ENCODE results near the gene EZH1.

Gene EZH1

GRCh38 chr17:42744806-42745617 is at the start of gene EZH1:
Gene EZH1 (minus strand): TSS chr17:42745040. CDS start chr17:42728941, 16,099 bp downstream.
- peak; percentile 89 for DNase-seq

GRCh38 chr17:42792545-42792944 is 47.7 kb upstream of the EZH1 start:
- DNase-seq: no peak

GRCh38 chr17:42791948-42792347 is 47.1 kb upstream of the EZH1 start:
- DNase-seq: no peak

GRCh38 chr17:42787266-42787665 is 42.4 kb upstream of the EZH1 start:
- no peak for DNase-seq

- DNase-seq: no peak
Measured at GRCh38 chr17:42784811-42785592, 40.2 kb upstream of the EZH1 start.

- DNase-seq: no peak
Measured at GRCh38 chr17:42784409-42784808, 39.6 kb upstream of the EZH1 start.

- DNase-seq: no peak
Measured at GRCh38 chr17:42783791-42784138, 38.9 kb upstream of the EZH1 start.

- DNase-seq: no peak
Measured at GRCh38 chr17:42783062-42783790, 38.4 kb upstream of the EZH1 start.

GRCh38 chr17:42782166-42783061 is 37.6 kb upstream of the EZH1 start:
- no peak for DNase-seq

GRCh38 chr17:42781639-42782165 is 36.9 kb upstream of the EZH1 start:
- DNase-seq: no peak

- DNase-seq: no peak
Measured at GRCh38 chr17:42780851-42781638, 36.2 kb upstream of the EZH1 start.

- no peak for DNase-seq
Measured at GRCh38 chr17:42779936-42780850, 35.4 kb upstream of the EZH1 start, which contains the start of gene WNK4. Gene WNK4 (plus strand): TSS chr17:42780610. CDS start chr17:42780699, 89 bp downstream.

- DNase-seq: no peak
Measured at GRCh38 chr17:42779304-42779935, 34.6 kb upstream of the EZH1 start.

- DNase-seq: no peak
Measured at GRCh38 chr17:42778570-42778969, 33.7 kb upstream of the EZH1 start.

GRCh38 chr17:42775534-42776098 is 30.8 kb upstream of the EZH1 start:
- DNase-seq: no peak

GRCh38 chr17:42774066-42774745 is 29.4 kb upstream of the EZH1 start:
- DNase-seq: no peak

GRCh38 chr17:42773290-42774035 is 28.6 kb upstream of the EZH1 start, which contains the start of gene VPS25:
Gene VPS25 (plus strand): TSS chr17:42773449. CDS start chr17:42773476, 27 bp downstream.
- peak; percentile 75 for DNase-seq

- no peak for DNase-seq
Measured at GRCh38 chr17:42772945-42773289, 28.1 kb upstream of the EZH1 start.

All from activated naive CD4-positive, alpha-beta T cell treated with anti-CD3 and anti-CD28 coated beads, Interleukin-2, amount 50 U/mL, for 16 hours (primary cell).